ENCODE measurements around the gene FSD1L.
"Not testable (repeated sequence)": the region's sequence is repeated elsewhere in the genome, so short reads cannot be mapped to it uniquely, and the experiment has no call there.

The FSD1L gene

DNA sequence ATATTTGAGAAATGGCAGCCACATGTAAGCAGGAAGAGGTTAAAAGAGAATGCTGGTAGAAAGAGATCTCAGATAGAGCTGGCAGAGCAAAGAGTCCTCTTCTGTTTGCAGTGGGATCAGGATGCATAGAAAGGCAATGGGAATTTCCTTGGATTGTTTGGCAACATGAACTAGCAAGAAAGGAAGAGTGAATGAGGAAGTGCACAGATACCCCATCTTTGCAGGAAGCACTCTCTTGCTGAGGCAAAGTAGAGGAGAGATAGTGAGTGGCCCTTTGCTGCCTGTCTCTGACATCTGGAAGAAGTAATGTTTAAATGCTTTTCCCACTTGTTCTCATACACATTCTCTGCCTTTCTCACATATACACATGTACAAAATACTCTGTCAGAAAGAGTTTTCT is 124.6 kb downstream of the FSD1L start:
- DNase-seq (ENCODE audit: low read depth) = no peak

DNA sequence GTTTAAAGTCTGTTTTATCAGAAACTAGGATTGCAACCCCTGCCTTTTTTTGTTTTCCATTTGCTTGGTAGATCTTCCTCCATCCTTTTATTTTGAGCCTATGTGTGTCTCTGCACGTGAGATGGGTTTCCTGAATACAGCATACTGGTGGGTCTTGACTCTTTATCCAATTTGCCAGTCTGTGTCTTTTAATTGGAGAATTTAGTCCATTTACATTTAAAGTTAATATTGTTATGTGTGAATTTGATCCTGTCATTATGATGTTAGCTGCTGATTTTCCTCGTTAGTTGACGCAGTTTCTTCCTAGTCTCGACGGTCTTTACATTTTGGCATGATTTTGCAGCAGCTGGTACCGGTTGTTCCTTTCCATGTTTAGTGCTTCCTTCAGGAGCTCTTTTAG is 132.1 kb downstream of the FSD1L start:
- DNase-seq (ENCODE audit: low read depth) = not testable (repeated sequence)

DNA sequence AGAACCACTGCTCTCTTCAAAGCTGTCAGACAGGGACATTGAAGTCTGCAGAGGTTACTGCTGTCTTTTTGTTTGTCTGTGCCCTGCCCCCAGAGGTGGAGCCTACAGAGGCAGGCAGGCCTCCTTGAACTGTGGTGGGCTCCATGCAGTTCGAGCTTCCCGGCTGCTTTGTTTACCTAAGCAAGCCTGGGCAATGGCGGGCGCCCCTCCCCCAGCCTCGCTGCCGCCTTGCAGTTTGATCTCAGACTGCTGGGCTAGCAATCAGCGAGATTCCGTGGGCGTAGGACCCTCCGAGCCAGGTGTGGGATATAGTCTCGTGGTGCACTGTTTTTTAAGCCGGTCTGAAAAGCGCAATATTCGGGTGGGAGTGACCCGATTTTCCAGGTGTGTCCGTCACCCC is 133.7 kb downstream of the FSD1L start:
- DNase-seq (ENCODE audit: low read depth) = not testable (repeated sequence)

DNA sequence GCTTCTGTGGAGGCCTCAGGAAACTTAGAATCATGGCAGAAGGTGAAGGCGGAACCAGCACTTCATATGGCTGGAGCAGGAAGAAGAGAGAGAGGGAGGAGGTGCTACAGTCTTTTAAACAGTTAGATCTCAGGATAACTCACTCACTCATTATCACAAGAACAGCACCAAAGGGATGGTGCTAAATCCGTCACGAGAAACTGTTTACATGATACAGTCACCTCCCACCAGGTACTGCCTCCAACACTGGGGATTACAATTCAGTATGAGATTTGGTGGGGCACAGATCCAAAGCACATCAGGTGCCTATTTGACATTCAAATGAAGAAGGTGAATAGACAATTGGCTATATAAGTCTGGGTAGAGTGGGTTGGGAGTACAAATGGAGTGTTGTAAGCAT is 145.3 kb downstream of the FSD1L start:
- DNase-seq (ENCODE audit: low read depth) = no peak

Data from GM04504 (cell line).